Gastroesophageal sphincter (tissue), 4 donors: ENCODE results near the gene SLC38A9. TPM values are rescaled to one million over a fixed set of nuclear protein-coding genes. Genes with fewer than 3 reads are reported as not detected.

Source experiments
- ATAC-seq: fragments of 150-250 bp; one replicate; pipeline ENCODE4 v1.9.1; 2016; ENCODE audit warnings: mild to moderate bottlenecking, moderate library complexity
- H3K27ac ChIP-seq, 4 donors: fragments of 200-600 bp; sonication (generic) in 3 of 4; 1 replicate in 3 of 4; 2 replicates in 1 of 4; pipeline ENCODE4 v1.5.1; 2016 to 2019
- H3K27me3 ChIP-seq: fragments of 200-600 bp; sonication (generic); one replicate; pipeline ENCODE4 v1.5.1; 2019
- H3K36me3 ChIP-seq, 2 donors: fragments of 200-600 bp; sonication (generic); one replicate each; pipeline ENCODE4 v1.5.1; 2019; ENCODE audit warnings: control low read depth in 1 of 2
- H3K4me1 ChIP-seq, 3 donors: fragments of 200-600 bp; sonication (generic); 1 replicate in 2 of 3; 2 replicates in 1 of 3; pipeline ENCODE4 v1.5.1; 2016 to 2019; ENCODE audit warnings: control low read depth in 2 of 3
- H3K4me3 ChIP-seq, 2 donors: fragments of 200-600 bp; sonication (generic); one replicate each; pipeline ENCODE4 v1.5.1; 2019; ENCODE audit warnings: mild to moderate bottlenecking in 1 of 2, moderate library complexity in 1 of 2
- H3K9me3 ChIP-seq, 3 donors: fragments of 200-600 bp; sonication (generic); one replicate each; pipeline ENCODE4 v1.5.1; 2017 to 2019; ENCODE audit warnings: control low read depth in 2 of 3
- CTCF ChIP-seq, 4 experiments: fragments of 200-600 bp in 2 of 4; fragments of 450-650 bp in 2 of 4; sonication (generic) in 1 of 4; IDR thresholded peaks; one replicate each; pipeline ENCODE4 v1.5.1; 2017 to 2019; ENCODE audit warnings: antibody characterized with exemption in 4 of 4, mild to moderate bottlenecking in 2 of 4, moderate library complexity in 2 of 4
- EP300 ChIP-seq: sonication (generic); formaldehyde crosslinking; IDR thresholded peaks from one replicate; pipeline ENCODE4 v1.6.1; 2017; ENCODE audit warnings: antibody characterized with exemption, mild to moderate bottlenecking
- POLR2A ChIP-seq, 2 donors: fragments of 450-650 bp; IDR thresholded peaks; one replicate each; pipeline ENCODE4 v1.6.1; 2017; ENCODE audit warnings: antibody characterized with exemption in 2 of 2, mild to moderate bottlenecking in 2 of 2, moderate library complexity in 1 of 2
- POLR2AphosphoS5 ChIP-seq: sonication (generic); formaldehyde crosslinking; IDR thresholded peaks from one replicate; pipeline ENCODE4 v1.6.1; 2017; ENCODE audit warnings: antibody characterized with exemption
- WGBS, 2 donors: methylation state at CpG; one replicate each; pipeline ENCODE4 v1.1.5; 2018; ENCODE audit warnings: low coverage in 1 of 2; 5-methylcytosine and 5-hydroxymethylcytosine counted together
- total RNA-seq, 4 donors: library from RNA; depleted of rRNA; stranded (reverse); fragments of >200 nt; gene quantifications; one replicate each; pipeline ENCODE4 v1.1.0, GENCODE V29; 2016

SLC38A9 gene
- total RNA-seq, 4 donors from 2014 or later, result 10.1 to 13.2 (median 11.4) TPM

GRCh38 chr5:55599148-55600050, 112.7 kb downstream of the SLC38A9 start:
- no peaks in the 10 kb centered on the region for H3K36me3 ChIP-seq
- no peak overlapping the region for H3K4me3 ChIP-seq
- H3K4me1 ChIP-seq, result peaks cover 34 to 80% (median 35%) of the 10 kb centered on the region in 3 donors
- TF ChIP-seq POLR2AphosphoS5 (no peak), POLR2A (IDR thresholded peaks at IDR 0.05) (no peak), CTCF (IDR thresholded peaks at IDR 0.05) (no peak), EP300 (no peak)
- H3K27ac ChIP-seq, result peak overlapping the region; percentile 88 to 100 (median 92)
- H3K9me3 ChIP-seq, result no peaks in the 10 kb centered on the region
- H3K27me3 ChIP-seq, result no peaks in the 10 kb centered on the region
- ATAC-seq, result no peak
- 58 to 78% methylated on average over 4 to 7 of the region's 8 CpGs for WGBS, 2 donors

GRCh38 chr5:55597014-55597981, 114.8 kb downstream of the SLC38A9 start:
- Histone ChIP-seq H3K27ac (peak overlapping the region; percentile 43 to 91 (median 82)), H3K27me3 (no peaks in the 10 kb centered on the region), H3K9me3 (no peaks in the 10 kb centered on the region), H3K4me1 (peaks cover 27 to 59% (median 27%) of the 10 kb centered on the region in 3 donors), H3K36me3 (no peaks in the 10 kb centered on the region), H3K4me3 (no peak overlapping the region)
- TF ChIP-seq EP300 (no peak), POLR2A (IDR thresholded peaks at IDR 0.05) (no peak), POLR2AphosphoS5 (peak; percentile 65)
- peak; percentile 33 for ATAC-seq
- WGBS, 2 donors, result 10 to 17% methylated on average over 3 to 6 of the region's 7 CpGs

GRCh38 chr5:55594671-55595070, 117.5 kb downstream of the SLC38A9 start:
- Histone ChIP-seq H3K4me1 (peaks cover 9 to 32% (median 9%) of the 10 kb centered on the region in 3 donors), H3K9me3 (no peaks in the 10 kb centered on the region), H3K27me3 (no peaks in the 10 kb centered on the region), H3K36me3 (no peaks in the 10 kb centered on the region), H3K27ac (no peak overlapping the region), H3K4me3 (no peak overlapping the region)
- no peak for ATAC-seq
- TF ChIP-seq EP300 (no peak), CTCF (IDR thresholded peaks at IDR 0.05) (no peak), POLR2AphosphoS5 (no peak), POLR2A (IDR thresholded peaks at IDR 0.05) (no peak)
- WGBS, 2 donors, result 61 to 88% methylated on average over 1 to 2 of the region's 2 CpGs

- WGBS, 2 donors, result 74 to 85% methylated on average over 3 of the region's 3 CpGs
- Histone ChIP-seq H3K4me1 (peaks cover 8 to 17% (median 9%) of the 10 kb centered on the region in 3 donors), H3K9me3 (no peaks in the 10 kb centered on the region), H3K27ac (no peak overlapping the region), H3K4me3 (no peak overlapping the region), H3K27me3 (no peaks in the 10 kb centered on the region), H3K36me3 (no peaks in the 10 kb centered on the region)
- no peak for TF ChIP-seq POLR2AphosphoS5
- no peak for TF ChIP-seq CTCF (IDR thresholded peaks at IDR 0.05)
- no peak for TF ChIP-seq EP300
- TF ChIP-seq POLR2A (IDR thresholded peaks at IDR 0.05), result no peak
- ATAC-seq, result no peak
These were observed 119.0 kb downstream of the SLC38A9 start for GRCh38 chr5:55593115-55593472.
